ENCODE measurements around the gene EBPL. TPM values are rescaled to one million over a fixed set of nuclear protein-coding genes. Genes with fewer than 3 reads are reported as not detected.
A peak's percentile ranks its signal among the peaks of the same experiment; 100 is the strongest.

EBPL gene
- polyA plus RNA-seq, 3 donors: 10.2 to 29.4 (median 27.3) TPM

GRCh38 chr13:49653478-49653877 lies 37.8 kb downstream of the EBPL start:
- Mint-ChIP-seq H3K27me3 (ENCODE audit: low read depth in 3 of 3) (peaks cover 0 to 2% (median 0%) of the 10 kb centered on the region in 3 donors), H3K4me1 (peaks cover 5% of the 10 kb centered on the region), H3K27ac (no peak overlapping the region), H3K9me3 (peaks cover 0 to 2% (median 0%) of the 10 kb centered on the region in 7 donors), H3K4me3 (no peak overlapping the region), H3K36me3 (peaks cover 0 to 3% of the 10 kb centered on the region in 2 donors)
- no peak overlapping the region for H3K4me2 ChIP-seq (replicated peaks; ENCODE audit: extremely low read depth, low read length, poor library complexity, severe bottlenecking)
- no peaks in the 10 kb centered on the region for H3K36me3 ChIP-seq (replicated peaks in 1 of 2; ENCODE audit: control insufficient read depth in 1 of 2, insufficient read depth in 2 of 2, low read length in 2 of 2)
- intact Hi-C loops (cut with micrococcal nuclease): loop anchor here (10.0 kb wide), 1 partner anchor 191 kb away; no protein-coding TSS in a partner anchor
- DNase-seq: no peak
- no peak overlapping the region for H3K27ac ChIP-seq (ENCODE audit: low read depth in 1 of 2, low read length in 2 of 2)
- no peak overlapping the region for H3K9ac ChIP-seq (ENCODE audit: insufficient read depth, low read length, poor library complexity, severe bottlenecking)
- no peak overlapping the region for H3K4me3 ChIP-seq (replicated peaks in 1 of 3; ENCODE audit: low read depth in 2 of 3, low read length in 3 of 3)
- no peak for TF ChIP-seq CTCF (IDR thresholded peaks at IDR 0.05)
- H2AFZ ChIP-seq (ENCODE audit: insufficient read depth, low read depth, low read length, poor library complexity, severe bottlenecking): no peak overlapping the region
- no peaks in the 10 kb centered on the region for H3K9me3 ChIP-seq (replicated peaks in 1 of 2; ENCODE audit: control insufficient read depth in 1 of 2, insufficient read depth in 1 of 2, low read length in 2 of 2)
- H4K20me1 ChIP-seq (ENCODE audit: insufficient read depth, low read length): no peaks in the 10 kb centered on the region
- no peaks in the 10 kb centered on the region for H3K4me1 ChIP-seq (ENCODE audit: control insufficient read depth in 1 of 2, insufficient read depth in 2 of 2, low read length in 2 of 2)
- no peaks in the 10 kb centered on the region for H3K27me3 ChIP-seq (ENCODE audit: control insufficient read depth in 2 of 2, insufficient read depth in 2 of 2, low read length in 2 of 2)
- no peaks in the 10 kb centered on the region for H3K79me2 ChIP-seq (ENCODE audit: insufficient read depth, low read length)

- Histone ChIP-seq H3K79me2 (ENCODE audit: insufficient read depth, low read length) (no peaks in the 10 kb centered on the region), H3K4me2 (replicated peaks; ENCODE audit: extremely low read depth, low read length, poor library complexity, severe bottlenecking) (no peak overlapping the region), H3K9ac (ENCODE audit: insufficient read depth, low read length, poor library complexity, severe bottlenecking) (no peak overlapping the region), H3K27me3 (ENCODE audit: control insufficient read depth in 2 of 2, insufficient read depth in 2 of 2, low read length in 2 of 2) (no peaks in the 10 kb centered on the region), H3K36me3 (replicated peaks in 1 of 2; ENCODE audit: control insufficient read depth in 1 of 2, insufficient read depth in 2 of 2, low read length in 2 of 2) (no peaks in the 10 kb centered on the region), H4K20me1 (ENCODE audit: insufficient read depth, low read length) (no peaks in the 10 kb centered on the region), H3K4me1 (ENCODE audit: control insufficient read depth in 1 of 2, insufficient read depth in 2 of 2, low read length in 2 of 2) (no peaks in the 10 kb centered on the region), H3K27ac (ENCODE audit: low read depth in 1 of 2, low read length in 2 of 2) (no peak overlapping the region), H3K4me3 (replicated peaks in 1 of 3; ENCODE audit: low read depth in 2 of 3, low read length in 3 of 3) (no peak overlapping the region), H2AFZ (ENCODE audit: insufficient read depth, low read depth, low read length, poor library complexity, severe bottlenecking) (no peak overlapping the region), H3K9me3 (replicated peaks in 1 of 2; ENCODE audit: control insufficient read depth in 1 of 2, insufficient read depth in 1 of 2, low read length in 2 of 2) (no peaks in the 10 kb centered on the region)
- peak; percentile 25 to 48 (median 47) for DNase-seq
- Mint-ChIP-seq H3K27me3 (ENCODE audit: low read depth in 3 of 3) (peaks cover 0 to 2% (median 2%) of the 10 kb centered on the region in 3 donors), H3K36me3 (peaks cover 0 to 3% of the 10 kb centered on the region in 2 donors), H3K9me3 (peaks cover 0 to 2% (median 0%) of the 10 kb centered on the region in 7 donors), H3K4me3 (no peak overlapping the region), H3K27ac (no peak overlapping the region), H3K4me1 (peaks cover 5% of the 10 kb centered on the region)
- intact Hi-C loops (cut with micrococcal nuclease): loop anchor here (10.0 kb wide), 1 partner anchor 192 kb away; no protein-coding TSS in a partner anchor
- peak; percentile 72 for TF ChIP-seq CTCF (IDR thresholded peaks at IDR 0.05)
- WGBS (ENCODE audit: insufficient coverage): no CpG with 5 or more reads among the region's 16 CpGs
Observed at GRCh38 chr13:49652355-49653305, 38.7 kb downstream of the EBPL start.

Data from CD14-positive monocyte (primary cell).